GM21447 (cell line): ENCODE results near the gene DDIT3.
"Not testable (repeated sequence)": the region's sequence is repeated elsewhere in the genome, so short reads cannot be mapped to it uniquely, and the experiment has no call there.

Source experiments
- ATAC-seq: cut with Tn5 transposase; IDR thresholded peaks from one replicate; pipeline ENCODE4 v1.9.1; 2021; ENCODE audit not compliant: unreplicated experiment

DDIT3 gene

DNA sequence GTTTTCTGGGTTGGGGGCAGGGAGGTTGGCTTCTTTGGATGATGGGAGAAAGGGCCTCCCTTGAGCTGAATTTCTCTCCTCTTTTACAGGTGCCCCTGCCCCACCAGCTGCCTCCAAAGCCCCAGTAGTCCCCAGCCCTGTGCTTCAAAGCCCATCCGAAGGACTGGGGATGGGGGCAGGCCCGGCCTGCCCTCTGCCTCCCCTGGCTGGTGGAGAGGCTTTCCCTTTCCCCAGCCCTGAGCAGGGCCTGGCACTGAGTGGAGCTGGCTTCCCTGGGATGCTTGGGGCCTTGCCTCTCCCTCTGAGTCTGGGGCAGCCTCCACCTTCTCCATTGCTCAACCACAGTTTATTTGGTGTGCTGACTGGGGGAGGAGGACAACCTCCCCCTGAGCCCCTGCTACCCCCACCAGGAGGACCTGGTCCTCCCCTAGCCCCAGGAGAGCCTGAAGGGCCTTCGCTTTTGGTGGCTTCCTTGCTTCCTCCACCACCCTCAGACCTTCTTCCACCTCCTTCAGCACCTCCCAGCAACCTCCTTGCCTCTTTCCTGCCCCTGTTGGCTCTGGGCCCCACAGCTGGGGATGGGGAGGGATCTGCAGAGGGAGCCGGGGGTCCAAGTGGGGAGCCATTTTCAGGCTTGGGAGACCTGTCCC is 6.3 kb upstream of the DDIT3 start:
- no peak for ATAC-seq

DNA sequence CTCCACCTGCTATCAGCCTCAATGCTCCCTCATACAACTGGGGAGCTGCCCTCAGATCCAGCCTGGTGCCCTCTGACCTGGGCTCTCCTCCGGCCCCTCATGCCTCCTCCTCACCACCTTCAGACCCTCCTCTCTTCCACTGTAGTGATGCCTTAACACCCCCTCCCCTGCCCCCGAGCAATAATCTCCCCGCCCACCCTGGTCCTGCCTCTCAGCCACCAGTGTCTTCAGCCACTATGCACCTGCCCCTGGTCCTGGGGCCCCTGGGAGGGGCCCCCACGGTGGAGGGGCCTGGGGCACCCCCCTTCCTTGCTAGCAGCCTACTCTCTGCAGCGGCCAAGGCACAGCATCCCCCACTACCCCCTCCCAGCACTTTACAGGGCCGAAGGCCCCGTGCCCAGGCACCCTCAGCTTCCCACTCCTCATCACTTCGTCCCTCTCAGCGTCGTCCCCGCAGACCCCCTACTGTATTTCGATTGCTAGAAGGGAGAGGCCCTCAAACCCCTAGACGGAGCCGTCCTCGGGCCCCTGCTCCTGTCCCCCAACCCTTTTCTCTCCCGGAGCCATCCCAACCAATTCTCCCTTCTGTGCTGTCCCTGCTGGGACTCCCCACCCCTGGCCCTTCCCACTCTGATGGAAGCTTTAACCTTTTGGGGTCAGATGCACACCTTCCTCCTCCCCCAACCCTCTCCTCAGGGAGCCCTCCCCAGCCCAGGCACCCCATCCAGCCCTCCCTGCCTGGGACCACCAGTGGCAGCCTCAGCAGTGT is 5.5 kb upstream of the DDIT3 start:
- ATAC-seq: no peak

DNA sequence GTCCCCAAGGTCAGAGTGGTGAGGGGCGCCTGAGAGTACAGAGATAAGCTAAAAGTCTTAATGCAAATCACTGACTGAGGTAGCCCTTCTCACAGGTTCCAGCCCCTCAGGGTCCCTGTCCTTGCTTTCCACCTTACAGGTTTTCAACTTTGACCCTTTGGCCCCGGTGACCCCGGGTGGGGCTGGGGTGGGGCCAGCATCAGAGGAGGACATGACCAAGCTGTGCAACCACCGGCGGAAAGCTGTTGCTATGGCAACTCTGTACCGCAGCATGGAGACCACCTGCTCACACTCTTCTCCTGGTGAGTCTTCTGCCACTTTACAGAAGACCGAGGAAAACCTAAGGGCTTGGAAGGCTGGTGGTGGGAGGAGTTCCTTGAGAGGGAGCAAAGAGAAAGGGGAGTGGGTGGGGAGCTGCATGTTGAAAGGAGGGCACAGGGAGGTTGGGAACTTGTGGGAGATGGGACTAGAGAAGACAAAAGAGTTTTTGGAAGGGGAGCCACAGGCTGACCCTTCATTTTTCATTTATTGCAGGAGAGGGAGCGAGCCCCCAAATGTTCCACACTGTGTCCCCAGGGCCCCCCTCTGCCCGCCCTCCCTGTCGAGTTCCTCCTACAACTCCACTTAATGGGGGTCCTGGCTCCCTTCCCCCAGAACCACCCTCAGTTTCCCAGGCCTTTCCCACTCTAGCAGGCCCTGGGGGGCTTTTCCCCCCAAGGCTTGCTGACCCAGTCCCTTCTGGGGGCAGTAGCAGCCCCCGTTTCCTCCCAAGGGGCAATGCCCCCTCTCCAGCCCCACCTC is 4.7 kb upstream of the DDIT3 start:
- ATAC-seq: no peak

DNA sequence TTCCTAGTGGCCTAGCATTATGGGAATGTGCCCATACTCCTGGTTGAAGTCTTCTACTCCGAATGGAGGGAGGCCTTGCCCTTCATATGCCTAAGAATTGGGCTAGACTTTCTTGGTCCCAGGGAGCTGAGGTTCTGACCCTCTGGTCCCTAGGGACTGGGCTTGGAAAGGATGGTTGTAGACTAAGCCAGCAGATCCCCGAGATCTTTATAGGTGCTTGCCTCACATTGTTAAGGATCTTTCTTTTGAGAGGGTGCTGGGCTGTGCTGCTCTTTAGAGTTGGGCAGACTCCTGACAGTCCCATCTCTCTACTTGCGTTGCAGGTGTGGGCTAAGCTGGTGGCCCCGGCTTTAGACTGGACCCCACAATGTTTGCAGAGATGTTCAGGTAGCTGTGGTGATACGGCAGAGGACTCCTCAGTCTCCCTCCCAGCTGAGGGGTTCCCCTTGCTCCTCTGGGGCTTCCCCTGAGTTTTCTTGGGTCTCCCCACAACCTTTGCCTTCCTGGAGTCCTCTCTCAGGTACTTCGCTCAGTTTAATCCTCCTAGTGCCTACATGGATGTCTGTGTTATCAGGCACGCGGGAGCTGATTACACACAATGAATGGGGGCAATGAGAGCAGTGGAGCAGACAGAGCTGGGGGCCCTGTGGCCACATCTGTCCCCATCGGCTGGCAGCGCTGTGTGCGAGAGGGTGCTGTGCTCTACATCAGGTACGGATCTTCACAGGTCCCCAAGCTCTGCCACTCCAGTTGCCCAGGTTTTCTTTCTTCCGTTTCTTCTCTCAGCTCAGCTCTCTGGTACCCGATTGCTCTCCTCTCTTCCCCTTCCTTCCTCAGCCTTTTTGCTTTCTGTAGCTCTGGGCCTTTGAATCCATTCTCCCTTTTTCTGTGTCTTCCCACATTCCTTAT is 3.6 kb upstream of the DDIT3 start:
- no peak for ATAC-seq

DNA sequence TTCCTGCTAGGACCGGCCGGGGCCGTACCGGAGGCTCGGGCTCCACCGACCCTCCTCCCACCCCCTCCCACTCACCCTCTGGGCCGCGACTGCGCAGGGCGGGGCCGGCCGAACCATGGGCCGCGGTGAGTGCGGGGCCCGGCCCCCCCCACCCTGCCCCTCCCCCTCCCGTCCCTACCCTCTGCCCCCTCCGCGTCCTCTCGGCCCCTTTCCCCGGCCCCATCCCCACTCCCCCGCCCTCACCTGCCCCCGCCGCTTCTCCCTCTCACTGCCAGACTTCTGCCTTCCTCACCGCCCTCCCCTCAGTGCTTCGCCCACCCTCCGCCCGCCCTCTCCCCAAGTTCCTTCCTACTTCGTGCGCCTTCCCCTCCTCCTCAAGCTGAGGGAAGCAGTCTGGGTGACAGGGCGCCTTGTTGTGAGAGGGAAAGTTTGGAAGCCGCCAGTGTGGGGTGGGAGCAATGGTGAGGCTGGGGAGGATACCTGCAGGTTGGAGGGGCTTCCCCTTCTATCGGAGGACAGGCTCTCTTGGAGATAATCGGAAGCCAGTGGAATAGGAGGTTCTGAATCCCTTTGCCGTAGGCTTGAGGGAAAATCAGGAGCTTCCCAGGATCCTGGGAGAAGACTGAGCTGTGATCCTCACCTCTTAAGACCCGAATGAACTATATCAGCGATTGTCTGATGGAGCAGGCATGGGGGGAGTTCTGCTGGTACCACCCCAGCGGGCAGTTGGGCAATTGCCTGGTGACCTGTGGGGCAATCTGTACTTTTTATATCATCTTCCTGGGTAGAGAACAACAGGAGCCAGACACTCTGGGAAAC is 2.8 kb upstream of the DDIT3 start:
- ATAC-seq: no peak

DNA sequence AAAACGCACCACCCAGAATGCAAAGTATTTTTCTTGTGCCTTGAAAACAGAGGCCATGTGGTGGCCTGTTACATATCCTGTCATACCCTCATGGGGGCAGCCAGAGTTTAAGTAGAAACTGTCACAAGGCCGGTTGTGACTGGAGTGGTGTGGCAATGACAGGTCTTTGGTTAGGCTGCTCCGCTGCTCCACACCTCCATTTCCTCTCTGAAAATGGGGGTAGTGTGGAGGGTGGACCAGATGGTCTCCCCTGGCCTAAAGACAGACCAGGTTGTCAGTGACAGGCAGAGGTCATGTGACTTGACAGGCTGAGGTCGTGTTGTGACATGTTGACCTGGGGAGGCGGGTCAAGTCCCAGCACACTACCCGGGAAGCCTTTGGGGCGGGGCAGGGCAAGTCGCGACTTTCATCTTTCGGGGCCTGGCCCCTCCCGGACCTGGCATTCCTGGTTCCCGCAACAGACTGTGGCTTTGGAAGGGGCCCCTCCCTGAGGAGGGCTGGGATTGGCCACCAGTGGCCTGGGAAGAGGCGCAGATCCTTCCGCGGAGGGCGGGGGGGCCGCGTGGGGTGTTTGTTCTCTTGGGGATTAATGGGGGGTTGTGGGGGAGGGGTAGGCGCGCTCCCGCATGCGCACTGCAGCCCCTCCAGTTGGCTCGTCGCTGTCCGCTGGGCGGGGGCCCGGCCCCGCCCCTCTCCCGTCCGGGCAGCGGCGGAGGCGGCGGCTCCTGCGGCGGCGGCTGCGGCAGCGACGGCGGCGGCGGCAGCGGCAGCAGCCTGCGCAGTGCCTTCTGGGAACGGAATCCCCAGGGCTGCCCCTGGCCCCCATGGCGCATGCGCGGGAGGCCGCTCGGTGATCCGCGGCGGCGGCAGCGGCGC is 1.9 kb upstream of the DDIT3 start, which contains the start of gene MBD6:
TSS of gene MBD6 (plus strand) at position 814 of the 876 bp plus-strand sequence. CDS start 1,480 bp downstream, outside the sequence.
- peak; percentile 35 for ATAC-seq

DNA sequence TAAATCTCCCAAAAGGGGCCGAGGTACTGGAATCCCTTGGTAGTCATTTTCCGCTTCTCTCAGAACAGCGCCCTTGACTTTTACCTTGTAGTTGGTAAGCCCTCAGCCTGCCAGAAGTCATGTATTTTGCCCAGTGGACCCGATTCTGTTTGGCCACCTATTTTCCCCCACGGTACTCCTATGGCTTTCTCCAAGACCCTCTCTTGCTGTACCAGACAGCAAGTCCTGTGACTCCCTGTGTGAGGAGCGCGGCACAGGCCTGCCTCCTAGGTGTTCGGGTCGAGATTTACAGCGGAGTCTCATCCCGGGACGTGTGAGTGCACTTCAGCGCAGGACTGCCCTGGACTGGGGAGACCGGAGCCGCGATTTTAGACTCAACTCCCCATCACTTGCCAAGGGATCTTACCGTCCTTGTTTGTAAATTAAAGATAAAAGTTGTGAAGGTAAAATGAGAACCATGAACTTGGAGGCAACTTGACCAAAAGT is 1.3 kb upstream of the DDIT3 start:
- ATAC-seq: no peak

DNA sequence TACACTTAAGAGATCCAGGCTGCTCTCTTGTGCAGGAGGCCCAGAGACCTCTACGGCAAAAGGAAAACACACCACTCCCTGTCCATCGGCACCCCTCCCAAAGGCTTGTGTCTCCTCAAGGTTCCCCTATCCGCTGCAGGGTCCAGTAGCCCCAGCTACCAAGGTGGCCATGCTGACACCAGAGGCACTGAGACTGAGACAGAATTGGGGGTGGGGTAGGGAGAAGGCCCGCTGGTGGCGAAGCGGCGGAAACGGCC is 590 bp downstream of the DDIT3 start:
- ATAC-seq: peak; percentile 2

DNA sequence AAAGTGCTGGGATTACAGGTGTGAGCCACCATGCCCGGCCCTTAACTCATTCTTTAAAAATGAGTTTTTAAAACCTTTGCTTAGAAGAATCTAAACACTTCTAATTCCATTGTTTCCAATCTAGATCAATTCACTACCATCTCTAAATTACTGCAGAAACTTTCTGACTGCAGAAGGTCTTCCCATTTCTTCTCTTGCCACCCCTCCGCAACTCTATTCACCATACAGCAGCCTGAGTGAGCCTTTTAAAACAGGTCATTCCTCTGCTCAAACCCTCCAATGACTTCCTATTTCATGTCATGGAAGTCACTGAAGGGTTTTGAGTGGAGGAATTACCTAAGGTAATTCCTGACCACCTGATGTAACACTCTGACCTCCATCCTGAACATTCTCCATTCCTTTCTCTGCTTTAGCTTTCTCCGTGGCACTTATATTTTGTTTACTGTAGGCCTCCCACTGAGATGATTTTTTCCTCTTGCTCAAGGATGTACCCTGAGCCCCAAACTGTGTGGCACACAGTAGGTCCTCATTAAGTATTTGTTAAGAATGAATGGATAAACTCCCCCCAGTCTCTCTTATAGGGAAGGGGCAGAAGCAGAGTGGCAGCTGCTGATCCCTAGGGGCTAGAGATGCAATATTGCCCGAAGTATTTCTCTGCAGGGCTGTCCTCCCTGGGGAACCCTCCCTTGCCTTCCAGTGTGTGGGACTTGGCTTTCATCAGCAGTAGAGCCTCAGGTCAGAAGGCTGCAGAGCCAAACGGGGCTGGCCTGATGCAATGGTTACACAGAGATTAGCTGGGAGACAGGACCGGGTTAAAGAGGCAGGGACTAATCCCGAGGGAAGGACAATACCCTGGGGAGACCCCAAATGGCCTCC is 1.2 kb downstream of the DDIT3 start:
- ATAC-seq: no peak

DNA sequence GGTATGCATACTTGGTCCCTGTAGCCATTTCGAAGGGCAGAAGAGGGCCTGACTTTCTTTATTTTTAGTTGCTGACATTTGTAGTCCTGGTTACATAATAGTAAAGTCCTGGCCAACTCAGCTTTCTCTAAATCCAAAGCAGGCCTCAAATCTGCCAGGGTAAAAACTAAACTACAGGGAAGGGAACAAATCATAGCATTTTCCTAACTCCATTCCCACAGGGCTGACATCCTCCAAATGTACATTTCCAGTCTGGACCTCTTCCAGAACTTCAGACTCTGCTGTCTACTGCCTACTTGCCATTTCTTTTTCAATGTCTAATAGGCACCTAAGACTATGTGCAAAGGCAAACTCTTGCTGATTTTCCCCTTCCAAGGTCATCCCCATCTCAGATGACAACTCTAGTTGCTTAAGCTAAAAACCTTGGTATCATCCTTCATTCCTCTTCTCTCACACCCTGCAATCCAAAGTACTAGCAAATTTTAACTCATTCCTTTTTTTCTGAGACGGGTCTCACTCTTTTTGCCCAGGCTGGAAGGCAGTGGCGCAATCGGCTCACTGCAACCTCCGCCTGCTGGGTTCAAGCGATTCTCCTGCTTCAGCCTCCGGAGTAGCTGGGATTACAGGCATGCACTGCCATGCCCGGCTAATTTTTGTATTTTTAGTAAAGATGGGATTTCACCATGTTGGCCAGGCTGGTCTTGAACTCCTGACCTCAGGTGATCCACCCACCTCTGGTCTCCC is 2.0 kb downstream of the DDIT3 start:
- ATAC-seq: no peak

DNA sequence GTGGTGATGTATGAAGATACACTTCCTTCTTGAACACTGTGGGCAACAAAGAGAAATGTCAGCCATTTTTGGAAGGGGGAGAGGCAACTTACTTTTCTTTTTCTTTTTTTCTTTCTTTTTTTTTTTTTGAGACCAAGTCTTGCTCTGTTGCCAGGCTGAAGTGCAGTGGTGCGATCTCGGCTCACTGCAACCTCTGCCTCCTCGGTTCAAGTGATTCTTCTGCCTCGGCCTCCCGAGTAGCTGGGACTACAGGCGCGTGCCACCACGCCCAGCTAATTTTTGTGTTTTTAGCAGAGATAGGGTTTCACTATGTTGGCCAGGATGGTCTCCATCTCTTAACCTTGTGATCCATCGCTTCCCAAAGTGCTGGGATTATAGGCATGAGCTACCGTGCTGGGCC is 2.6 kb downstream of the DDIT3 start:
- not testable (repeated sequence) for ATAC-seq

DNA sequence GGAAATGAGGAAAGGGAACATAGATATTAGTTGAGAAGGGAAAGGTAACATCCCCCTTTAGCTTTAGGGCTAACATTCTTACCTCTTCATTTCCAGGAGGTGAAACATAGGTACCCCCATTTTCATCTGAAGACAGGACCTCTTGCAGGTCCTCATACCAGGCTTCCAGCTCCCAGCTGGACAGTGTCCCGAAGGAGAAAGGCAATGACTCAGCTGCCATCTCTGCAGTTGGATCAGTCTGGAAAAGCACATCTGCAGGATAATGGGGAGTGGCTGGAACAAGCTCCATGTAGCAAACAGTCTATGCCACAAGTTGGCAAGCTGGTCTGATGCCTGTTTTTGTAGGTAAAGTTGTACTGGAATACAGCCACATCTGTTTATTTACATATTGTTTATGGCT is 3.1 kb downstream of the DDIT3 start:
- ATAC-seq: no peak

DNA sequence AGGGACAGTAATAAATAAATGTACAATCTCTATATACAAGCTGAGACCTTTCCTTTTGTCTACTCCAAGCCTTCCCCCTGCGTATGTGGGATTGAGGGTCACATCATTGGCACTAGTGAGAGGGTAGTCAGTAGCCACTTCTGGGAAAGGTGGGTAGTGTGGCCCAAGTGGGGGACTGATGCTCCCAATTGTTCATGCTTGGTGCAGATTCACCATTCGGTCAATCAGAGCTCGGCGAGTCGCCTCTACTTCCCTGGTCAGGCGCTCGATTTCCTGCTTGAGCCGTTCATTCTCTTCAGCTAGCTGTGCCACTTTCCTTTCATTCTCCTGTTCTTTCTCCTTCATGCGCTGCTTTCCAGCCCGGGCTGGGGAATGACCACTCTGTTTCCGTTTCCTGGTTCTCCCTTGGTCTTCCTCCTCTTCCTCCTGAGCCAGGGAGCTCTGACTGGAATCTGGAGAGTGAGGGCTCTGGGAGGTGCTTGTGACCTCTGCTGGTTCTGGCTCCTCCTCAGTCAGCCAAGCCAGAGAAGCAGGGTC is 3.6 kb downstream of the DDIT3 start:
- no peak for ATAC-seq

DNA sequence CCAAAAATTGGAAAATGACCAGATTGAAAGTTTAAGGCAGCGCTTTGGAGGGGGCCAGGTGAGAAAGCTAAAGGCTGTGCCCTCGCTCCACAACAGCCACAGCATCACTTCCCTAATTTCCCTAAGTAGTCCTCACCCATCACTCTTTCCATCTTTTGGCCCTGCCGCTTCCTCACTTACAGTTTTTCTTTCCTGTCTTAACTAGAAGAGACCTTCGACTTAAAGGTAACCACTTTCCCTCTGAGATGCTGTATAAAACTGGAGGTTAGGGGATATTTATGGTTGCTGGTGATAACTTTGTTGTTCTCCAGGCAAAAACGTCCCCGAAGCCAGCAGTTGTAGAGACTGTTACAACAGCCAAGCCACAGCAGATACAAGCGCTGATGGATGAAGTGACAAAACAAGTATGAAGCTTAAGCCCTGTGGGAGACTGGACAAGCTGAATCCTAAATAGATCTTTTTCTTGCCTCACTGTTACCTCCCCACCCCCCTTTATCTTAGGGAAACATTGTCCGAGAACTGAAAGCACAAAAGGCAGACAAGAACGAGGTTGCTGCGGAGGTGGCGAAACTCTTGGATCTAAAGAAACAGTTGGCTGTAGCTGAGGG is 4.3 kb downstream of the DDIT3 start:
- ATAC-seq: no peak

DNA sequence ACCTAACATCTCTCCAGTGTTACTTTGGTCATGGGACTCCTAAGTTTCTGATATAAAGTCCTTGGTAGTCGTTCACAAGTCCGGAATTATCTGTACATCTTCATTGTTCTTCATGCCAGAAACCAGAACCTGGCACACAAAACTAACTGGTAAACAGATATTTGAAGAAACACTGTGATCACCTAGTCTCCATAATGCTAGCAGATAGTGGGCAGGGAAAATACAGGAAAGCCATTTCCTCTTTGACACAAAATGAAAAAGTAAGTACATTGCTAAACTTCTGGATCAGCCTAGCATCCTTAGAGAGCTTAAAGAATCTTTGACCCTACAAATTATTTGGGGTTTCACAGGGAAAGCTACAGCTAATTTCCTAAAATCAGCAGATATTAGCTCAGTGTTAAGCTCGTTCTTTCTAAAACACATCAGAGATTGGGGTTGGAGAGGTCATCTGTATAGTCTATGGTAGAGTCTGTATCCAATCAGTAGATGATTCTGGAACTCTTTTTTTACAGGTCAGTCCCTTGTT is 4.8 kb downstream of the DDIT3 start:
- ATAC-seq: no peak

DNA sequence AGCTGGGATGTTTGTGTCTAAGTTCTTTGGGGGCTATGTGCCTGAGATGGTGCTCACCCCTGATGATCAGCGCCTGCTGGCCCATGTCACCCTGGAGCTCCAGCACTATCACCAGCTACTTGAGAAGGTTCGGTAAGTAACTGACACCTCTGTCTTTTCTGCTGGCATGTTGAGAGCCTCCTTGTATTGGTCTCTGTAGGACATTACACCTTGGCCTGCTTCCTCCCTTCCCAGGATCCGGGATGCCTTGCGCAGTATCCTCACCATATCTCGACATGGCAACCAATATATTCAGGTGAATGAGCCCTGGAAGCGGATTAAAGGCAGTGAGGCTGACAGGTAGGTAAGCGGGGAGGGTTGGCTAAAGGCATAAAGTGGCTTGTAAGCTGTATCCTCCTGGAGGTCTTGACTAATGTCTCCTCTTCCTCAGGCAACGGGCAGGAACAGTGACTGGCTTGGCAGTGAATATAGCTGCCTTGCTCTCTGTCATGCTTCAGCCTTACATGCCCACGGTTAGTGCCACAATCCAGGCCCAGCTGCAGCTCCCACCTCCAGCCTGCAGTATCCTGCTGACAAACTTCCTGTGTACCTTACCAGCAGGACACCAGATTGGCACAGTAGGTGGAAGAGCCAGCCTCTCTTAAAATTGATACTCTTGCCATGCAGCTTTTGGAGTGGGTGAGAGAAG is 5.5 kb downstream of the DDIT3 start:
- no peak for ATAC-seq
